Measurements from ENCODE around the gene SSH3.
"Not testable (repeated sequence)": the region's sequence is repeated elsewhere in the genome, so short reads cannot be mapped to it uniquely, and the experiment has no call there.

SSH3 gene

DNA sequence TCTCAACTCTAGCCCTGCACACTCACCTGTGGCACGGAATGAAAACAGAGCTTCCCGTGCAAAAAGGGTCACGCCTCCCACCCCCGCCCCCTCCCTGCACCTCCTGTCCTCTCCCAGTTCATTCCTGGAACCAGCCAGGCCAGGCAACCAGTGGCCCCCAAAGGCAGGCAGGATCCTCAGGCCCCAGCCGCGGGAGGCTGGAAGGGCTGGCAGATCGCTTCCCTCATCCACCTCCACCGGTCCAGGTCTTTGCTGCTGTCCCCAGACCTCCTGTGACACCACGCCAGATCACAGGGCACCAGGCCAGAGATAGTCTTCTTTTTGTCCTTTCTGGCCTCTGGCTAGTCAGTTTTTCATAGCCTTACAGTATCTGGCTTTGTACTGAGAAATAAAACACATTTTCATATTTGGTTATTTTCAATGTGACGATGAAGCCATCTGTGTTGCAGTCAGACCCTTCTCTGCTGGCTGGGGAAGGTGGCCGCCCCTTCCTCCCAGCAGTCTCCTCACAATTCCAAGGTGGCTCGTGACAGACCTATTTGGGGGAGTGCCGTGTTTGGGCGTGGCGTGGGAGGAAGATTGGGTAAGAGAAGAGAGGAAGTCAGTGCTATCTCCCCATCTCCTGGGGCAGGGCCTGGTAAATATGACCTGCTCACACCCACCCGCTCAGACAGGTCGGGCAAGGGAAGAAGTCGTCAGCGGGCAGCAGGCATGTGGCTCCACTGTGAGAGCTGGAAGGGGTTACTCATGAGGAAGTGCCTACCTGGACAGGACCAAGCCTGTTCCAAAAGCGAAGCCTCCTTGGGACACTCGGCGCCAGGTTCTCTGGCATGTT lies 9.1 kb downstream of the SSH3 start:
- no peak for DNase-seq

DNA sequence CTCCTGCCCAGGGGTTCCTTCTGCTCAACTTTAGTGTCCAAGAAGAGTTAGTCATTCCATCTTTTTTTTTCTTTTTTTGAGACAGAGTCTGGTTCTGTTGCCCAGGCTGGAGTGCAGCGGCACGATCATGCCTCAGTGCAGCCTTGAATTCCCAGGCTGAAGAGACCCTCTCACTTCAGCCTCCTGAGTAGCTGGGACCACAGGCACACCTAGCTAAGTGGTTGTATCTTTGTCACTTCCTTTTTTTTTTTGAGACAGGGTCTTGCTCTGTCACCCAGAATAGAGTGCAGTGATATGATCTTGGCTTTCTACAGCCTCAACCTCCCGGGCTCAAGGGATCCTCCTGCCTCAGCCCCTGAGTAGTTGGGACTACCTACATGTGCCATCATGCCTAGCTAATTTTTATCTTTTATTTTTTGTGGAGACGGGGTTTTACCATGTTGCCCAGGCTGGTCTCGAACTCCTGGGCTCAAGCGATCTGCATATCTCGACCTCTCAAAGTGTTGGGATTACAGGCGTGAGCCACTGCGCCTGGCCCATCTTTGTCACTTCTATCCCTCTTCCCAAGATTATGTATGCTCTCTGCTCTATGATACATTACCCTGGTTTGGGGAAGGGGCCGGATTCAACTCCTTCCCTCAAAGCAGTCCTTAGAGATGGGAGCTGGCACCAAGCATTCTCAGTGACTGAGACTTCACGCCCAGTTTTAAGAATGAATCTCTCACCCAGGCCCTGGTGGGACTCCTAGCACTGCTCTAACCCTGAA lies 10.0 kb downstream of the SSH3 start:
- no peak for DNase-seq

DNA sequence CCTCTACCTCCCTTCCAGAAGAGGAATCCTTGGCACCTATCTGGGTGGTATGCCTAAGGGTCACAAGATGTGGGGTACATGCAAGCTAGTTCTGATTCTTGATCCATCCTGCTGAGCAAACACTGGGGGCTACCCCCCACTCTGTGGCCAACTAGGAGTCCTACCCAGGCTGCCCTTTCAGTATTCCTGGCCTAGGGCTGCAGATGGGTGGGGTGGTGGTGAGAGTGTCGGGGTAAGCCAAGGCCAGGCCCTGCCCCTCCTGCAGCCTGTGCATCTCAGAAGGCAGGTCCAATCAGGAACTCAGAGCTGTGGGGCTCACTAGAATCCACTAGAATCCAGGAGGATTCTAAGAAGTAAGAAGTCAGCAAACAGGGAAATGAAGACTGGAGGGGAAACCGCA lies 10.9 kb downstream of the SSH3 start:
- DNase-seq, result no peak

DNA sequence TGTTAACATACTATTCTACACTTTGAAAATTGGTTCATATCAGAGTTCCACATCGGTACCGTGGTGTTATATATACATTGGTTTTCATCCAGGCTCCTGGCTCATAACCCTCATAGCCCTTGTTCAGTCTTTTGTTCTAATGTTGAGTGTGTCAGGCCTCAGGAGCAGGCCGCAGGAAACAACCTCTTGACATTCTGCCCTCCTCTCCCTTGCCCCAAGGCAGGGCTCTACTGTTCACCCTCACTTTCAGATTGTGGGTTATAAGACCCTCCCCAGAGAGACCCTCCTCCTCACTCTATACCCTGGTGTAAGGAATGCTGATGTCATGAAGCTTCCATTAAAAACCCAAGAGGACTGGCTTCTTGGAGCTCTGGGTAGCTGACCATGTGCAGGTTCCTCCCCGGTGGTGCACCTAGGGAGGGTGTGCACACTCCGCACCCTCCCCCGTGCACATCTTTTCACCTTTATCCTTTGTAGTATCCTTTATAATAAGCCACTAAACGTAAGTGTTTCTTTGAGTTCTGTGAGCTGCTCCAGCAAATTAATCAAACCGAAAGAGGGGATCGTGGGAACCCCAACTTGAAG lies 12.1 kb downstream of the SSH3 start:
- DNase-seq, result no peak

DNA sequence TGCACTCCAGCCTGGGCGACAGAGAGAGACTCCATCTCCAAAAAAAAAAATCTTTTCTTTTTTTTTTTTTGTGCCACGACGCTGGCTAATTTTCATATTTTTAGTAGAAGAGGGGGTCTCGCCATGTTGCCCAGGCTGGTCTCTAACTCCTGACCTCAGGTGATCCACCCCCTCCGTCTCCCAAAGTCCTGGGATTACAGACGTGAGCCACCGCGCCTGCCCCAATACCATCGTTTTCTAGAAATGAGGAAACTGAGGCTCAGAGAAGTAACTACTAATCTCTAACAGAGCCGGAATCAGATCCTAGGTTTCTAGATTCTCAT lies 13.5 kb downstream of the SSH3 start:
- no peak for DNase-seq

DNA sequence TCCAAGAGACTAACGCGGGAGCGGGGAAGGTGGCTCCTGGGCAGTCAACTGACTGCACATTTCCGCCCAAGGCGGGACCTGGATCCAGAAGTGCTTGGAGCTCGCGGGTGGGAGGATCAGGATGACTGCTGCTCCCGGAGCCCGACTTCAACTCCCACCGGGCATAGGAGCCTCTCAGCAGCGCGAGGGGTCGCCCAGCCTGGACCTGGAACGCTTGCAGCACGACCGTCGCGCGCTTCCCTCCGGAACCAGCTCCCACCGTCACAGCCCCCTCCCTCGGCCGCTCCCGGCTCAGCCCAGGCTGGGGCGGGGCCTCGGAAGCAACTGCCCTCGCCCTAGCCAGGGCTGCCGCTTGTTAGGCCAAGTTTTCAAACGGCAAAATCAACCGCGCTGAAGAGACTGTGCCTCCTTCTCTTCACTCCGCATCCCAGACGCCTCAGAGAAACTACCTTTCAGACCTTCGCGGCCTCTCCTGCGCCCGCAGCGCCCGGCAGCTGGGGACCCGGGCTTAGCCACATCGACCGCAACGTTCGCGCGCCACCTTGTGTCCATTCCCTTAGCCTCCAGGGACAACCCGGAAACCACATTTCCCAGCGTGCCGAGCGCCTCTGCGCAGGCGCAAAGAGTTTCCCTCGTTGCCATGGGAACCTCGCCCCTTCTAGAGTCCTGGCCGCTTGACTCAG lies 14.0 kb downstream of the SSH3 start:
- peak; percentile 98 for DNase-seq

DNA sequence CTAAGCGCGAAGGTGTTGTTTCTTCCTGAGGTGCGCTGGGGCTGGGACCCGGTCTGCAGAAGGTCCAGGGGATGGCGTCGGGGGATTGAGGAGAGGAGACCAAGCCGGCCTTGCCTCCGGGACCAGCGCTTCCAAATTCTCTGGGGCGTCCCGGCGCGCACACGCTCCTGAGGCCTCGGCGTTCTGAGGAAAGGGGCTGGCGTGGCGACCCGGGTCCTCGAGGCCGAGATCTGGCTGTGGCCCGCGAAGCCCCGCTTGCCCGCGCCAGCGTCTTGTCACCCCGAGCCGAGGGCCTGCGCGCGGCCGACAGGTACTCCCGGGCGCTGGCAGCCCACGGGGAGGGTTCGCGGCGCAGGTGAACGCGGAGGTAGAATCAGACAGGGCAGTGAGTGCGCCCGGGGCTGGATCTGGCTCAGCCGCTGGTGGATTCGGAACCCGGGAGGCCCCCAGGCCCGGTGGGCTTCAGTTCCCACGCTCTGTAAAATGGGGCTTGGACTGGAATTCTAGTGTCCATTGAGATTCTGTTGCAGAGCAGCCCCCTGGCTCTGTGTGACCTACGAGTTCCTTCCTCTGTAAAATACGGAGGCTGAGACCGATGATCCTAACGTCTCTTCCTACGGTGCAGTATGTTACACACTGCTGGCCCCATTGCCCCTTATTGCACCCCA lies 14.7 kb downstream of the SSH3 start:
- no peak for DNase-seq

DNA sequence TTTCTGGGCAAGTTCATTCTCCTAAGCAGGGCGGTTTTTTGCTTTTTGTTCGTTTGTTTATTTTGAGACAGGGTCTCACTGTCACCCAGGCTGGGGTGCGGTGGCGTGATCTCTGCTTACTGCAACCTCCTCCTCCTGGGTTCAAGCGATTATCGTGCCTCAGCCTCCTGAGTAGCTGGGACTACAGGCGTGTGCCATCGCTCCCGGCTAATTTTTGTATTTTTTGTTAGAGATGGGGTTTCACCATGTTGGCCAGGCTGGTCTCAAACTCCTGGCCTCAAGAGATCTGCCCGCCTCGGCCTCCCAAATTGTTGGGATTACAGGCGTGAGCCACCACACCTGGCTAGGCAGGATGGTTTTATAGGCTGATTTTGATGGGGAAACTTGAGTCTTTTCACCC lies 15.5 kb downstream of the SSH3 start:
- not testable (repeated sequence) for DNase-seq

DNA sequence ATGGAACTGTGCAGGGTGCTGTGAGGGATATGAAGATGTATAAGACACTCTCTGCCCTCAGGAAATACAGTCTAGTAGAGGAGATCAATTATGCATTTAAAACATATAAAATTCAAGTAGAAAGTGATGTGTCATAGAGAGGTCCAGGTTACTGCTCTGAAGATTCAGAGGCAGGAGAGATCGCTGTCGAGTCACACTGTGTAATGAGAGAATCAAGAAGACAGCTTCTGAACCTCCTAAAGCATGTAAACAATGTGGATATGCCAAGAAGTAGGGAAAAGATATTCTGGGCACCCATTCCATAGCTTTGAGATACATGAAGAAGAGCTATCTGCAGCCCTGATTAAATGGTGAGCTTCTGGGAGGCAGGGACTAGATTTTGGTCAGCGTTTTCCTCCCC lies 16.7 kb downstream of the SSH3 start:
- no peak for DNase-seq

DNA sequence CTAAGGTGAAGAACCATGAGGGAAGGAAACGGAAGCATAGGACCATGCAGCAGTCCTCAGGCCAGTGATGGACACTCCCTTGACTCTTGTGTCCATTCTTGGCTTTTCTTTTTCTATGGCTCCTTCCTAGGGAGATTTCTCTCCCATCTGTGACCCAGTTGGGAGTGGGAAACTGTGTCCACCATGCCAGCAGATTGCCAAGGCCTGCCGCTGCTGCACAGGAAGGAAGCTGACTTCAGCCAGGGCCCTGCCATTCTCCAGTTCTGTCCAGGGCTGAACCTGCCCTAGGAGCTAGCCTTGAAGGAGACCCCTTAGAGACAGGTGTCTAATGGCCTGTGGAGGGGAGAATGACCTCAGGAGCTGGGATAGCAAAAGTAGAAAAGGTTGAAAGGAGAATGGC lies 17.4 kb downstream of the SSH3 start:
- no peak for DNase-seq

DNA sequence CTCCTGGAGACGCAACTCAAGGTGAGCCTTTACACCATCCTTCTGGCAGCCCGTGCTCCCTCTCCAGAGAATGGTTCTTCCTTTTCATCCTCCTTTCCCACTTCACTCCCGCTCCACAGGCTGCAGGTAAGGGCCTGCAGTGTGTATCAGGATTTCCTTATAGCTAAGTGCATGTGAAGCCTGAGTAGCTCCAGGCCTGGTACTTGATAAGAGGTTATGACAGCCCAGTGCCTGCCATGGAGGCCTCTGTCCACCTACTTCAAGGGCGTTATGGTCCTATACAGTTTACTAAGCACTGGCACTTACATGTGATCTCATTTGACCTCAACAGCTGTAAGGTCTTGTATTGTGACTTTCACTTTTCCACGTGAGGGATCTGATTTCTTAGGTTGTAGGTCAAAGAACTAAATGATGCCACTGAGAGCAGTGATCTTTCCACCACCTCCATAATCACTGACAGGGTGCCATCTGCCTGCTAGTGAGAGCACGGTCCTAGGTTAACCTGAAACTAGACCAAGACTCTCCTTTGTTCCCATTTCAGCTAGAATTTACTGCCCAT lies 18.1 kb downstream of the SSH3 start:
- no peak for DNase-seq

DNA sequence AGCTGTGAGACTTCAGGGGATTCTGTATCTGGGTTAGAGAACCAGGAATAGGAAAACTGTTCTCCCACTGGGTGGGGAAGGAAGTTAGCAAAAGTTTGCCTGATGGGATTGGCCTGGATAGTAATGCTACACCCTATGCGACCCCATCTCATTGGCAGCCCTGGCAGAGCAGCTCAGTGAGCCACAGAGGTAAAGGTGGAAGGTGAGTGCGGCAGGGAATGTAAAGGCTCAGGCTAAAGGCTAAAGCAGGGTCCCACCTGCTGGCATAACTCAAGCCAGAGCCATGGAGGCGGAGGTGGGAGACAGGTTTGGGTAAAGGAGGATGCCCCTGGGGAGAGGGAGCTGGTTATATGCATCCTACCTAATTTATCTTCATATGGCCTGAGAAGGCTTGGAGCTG lies 18.7 kb downstream of the SSH3 start:
- no peak for DNase-seq

DNA sequence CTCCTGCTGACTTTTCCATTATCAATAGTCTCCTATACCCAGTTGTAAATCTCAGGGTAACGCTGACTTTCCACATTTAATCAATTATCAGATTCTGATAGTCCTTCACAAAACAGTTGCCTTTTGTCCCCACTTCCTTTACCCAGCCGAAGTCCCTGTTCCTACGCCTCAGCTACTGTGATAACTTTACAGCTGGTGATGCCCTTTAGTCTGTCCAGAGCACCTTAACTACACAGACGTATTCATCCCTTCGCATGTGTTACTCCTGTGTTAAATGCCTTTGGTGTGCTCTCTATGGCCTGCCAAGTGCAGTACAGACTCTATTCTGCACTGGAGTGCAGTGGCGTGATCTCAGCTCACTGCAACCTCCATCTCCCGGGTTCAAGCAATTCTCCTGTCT lies 20.2 kb downstream of the SSH3 start:
- no peak for DNase-seq

DNA sequence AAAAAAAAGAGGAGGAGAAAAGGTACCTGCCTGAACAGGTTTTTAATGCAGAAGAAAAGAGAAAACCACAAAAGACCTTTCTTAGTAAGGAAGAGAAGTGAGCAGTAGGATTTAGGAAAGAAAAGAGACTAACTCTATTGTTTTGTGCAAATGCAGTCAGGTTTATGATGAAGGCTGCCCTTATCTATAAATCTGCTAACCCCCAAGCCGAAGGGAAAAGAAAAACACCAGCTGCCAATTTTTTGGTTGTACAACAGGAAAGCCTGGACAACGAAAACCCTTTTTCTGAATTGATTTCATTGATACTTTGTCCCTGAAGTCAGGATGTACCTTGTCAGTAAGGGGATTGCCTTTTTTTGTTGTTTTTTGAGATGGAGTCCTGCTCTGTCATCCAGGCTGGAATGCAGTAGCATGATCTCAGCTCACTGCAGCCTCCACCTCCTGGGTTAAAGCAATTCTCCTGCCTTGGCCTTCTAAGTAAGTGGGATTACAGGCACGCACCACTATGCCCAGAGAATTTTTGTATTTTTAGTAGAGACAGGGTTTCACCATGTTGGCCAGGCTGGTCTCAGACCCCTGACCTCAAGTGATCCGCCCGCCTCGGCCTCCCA lies 28.9 kb downstream of the SSH3 start:
- DNase-seq, result peak; percentile 53

DNA sequence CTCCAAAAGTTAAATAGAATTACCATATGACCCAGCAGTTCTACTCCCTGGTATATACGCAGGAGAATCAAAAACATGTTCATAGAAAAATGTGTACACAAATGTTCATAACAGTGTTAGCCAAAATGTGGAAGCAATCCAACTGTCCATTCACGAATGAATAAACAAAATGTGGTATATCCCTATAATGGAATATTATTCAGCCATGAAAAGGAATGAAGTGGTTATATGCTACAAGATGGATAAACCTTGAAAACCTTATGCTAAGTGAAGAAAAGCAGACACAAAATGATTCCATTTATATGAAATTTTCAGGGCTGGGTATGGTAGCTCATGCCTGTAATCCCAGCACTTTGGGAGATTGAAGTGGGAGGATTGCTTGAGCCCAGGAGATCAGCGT lies 33.9 kb downstream of the SSH3 start:
- no peak for DNase-seq

DNA sequence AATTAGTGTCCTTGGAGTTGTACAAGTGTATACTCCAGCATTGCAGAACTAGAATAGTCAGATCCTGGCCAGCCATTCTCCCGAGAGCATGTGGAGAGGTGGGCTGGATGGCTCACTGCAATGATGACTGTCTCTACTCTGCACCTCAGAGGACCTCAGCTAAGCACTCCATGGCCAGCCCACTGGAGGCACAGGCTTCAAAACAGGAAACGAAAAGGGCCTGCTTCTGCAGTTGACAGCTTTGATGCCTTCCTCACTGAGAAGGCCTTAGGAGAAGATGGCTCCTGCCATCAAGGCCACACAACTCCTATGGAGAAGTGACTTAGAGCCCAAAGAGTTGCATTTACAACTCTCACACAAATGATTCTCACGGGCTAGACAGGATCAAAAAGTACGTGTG lies 40.9 kb downstream of the SSH3 start:
- no peak for DNase-seq

DNA sequence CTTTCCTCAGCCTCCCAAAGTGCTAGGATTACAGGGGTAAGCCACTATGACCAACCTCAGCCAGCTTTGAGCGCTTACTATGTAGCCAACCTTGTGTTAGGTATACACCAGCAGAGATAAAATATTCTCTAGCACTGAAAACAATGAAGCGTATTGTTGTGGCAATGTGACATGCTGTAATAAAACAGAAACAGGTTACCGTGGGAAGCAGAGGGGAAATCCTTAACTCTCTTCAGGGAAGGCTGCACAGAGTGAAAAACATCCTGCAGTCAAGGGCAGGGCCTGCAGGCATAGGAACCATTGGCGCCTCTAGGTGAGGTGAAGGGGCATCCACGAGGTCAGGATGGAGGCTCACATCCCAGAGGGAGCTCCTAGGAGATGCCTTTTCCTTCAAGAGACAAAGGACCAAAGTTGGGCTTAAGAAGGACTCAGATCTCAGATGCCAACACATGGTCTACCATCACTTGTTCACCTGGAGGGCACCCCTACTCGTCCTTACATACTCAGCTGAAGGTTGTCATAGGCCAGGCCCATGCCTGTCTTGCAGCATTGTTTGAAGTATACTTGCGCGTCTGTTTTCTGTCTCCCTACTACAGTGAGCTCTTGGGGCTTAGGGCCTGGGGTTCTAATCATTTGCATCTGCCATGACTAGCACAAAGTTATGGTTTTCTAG lies 42.1 kb downstream of the SSH3 start:
- no peak for DNase-seq

DNA sequence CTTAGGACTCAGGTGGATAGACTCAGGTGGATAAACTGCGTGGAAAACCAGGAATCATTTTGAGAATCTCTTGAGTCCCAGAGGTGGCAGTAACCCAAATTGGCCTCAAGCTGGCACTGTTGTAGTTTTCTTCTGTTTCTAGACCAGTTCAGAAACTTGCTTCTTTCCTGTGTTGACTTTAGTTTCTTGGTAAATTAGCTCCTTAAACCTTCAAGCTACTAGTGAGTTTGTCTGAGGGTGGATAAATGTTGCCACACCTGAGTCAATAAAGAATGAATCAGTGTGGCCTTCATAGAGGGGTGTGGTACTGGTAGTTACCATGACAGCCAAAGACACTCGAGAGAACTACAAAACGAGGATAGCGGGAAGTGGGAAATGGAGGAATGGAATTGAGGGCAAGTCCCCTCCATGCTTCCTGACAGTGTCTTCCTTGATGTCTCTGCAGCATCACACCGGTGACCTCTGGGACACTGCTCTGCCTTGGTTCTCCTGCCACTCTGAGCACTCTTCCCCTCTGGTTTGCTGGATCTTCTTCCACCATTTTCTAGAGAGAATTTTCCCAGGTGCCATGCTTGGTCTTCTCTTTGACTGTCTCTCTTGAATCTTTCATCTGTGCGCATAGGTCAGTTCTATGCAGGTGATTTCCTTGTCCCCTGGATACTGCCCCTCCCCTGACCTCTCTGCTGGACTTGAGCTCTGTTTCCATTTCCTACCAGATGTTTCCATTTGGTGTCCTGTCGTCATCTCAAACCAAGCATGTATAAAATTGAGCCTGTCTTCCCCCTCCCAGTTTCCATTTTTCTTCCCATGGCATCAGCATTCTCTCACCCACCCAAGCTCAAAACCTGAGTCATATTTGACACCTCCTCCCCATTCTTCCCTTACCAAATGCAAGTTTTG lies 42.8 kb downstream of the SSH3 start:
- DNase-seq, result no peak

DNA sequence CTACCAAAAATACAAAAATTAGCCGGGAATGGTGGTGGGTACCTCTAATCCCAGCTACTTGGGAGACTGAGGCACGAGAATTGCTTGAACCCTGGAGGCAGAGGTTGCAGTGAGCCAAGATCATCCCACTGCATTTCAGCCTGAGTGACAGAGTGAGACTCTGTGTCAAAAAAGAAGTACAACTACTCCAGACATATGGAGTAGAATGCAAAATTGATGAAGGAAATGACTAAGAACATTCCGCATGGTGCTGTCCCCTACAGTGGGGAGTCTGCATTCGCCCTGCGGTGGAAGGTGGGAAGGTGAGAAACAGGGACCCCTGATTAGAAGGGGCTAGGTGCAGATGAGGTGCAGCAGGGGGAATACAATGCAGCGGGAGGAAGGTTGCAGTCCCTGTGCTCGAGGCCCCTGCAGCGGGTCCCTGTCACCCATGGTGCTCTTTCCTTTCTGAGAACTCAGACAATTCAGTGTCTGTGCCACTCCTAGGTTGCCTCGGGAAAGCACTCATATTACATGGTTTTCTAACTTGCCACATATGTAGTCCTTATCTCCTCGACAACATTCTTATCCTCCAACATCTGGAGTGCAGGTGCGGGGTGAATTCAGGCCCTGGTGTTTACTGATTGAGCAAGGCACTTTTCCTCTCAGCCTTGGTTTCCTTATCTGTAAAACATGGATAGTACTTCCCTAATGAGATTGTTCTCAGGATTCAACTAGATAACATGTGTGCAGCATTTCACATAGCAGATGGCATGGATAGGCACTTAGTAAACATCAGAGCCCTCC lies 44.8 kb downstream of the SSH3 start:
- no peak for DNase-seq

DNA sequence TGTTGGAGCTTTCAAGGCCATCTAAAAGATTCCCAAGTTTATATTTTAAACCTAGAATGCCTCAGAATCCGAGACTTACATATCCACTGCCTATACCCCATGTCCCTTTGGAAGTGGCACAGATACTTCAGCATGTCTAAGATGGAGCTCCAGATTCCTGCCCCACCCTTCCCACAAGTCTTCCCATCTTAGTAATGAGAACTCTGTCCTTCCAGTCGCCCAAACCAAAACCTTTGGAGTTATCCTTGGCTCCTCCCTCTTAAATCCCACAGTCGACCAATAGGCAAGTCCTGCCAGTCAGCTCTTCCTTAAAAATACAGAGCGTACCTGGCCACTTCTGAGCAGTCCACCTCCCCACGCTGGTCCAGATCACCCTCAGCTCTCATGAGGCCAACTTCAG lies 45.7 kb downstream of the SSH3 start:
- no peak for DNase-seq
